ENCODE data around the gene BLCAP. TPM values are rescaled to one million over a fixed set of nuclear protein-coding genes. Genes with fewer than 3 reads are reported as not detected.

The BLCAP gene, protein sequence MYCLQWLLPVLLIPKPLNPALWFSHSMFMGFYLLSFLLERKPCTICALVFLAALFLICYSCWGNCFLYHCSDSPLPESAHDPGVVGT
- 28.9 and 34.4 TPM in 2 replicates for total RNA-seq

GRCh38 chr20:37527638-37528445 lies at the start of gene BLCAP:
Gene BLCAP, minus strand, starts transcription at chr20:37527876. Its CDS starts 8,702 bp downstream, at chr20:37519174.

GRCh38 chr20:37521061-37521771 lies 6.5 kb downstream of the BLCAP start, which contains the start of gene NNAT:
Gene NNAT, plus strand, starts transcription at chr20:37521250. Its CDS starts 82 bp downstream, at chr20:37521332.

Other genes with a start within 250 kb of the BLCAP start
- 20.0 and 21.4 TPM in 2 replicates for gene MANBAL, start 238.2 kb downstream of the BLCAP start, total RNA-seq
- gene SRC, start 181.7 kb downstream of the BLCAP start, total RNA-seq, result 16.0 and 21.9 TPM in 2 replicates
- 0.22 and 0.43 TPM in 2 replicates for gene NNAT, start 6.6 kb downstream of the BLCAP start, total RNA-seq
- 19.5 and 21.0 TPM in 2 replicates for gene CTNNBL1, start 166.2 kb upstream of the BLCAP start, total RNA-seq